GM12865 (cell line): ENCODE data around the gene LTBP1.

Source experiments
- DNase-seq: peaks from one replicate; pipeline ENCODE4 v3.0.0; 2010; ENCODE audit warnings: low read depth
- H3K4me3 ChIP-seq: 2 replicates; pipeline ENCODE4 v1.5.1; 2011; ENCODE audit warnings: mild to moderate bottlenecking, low read depth, low read length, control low read depth
- TF ChIP-seq, protein P1 (sequence below): IDR thresholded peaks from 2 replicates; pipeline ENCODE4 v1.5.1; 2011; ENCODE audit warnings: low read length, control low read depth, low read depth, inconsistent platforms; ENCODE audit not compliant: insufficient read depth; ENCODE audit errors: missing control alignments

The LTBP1 gene

DNA sequence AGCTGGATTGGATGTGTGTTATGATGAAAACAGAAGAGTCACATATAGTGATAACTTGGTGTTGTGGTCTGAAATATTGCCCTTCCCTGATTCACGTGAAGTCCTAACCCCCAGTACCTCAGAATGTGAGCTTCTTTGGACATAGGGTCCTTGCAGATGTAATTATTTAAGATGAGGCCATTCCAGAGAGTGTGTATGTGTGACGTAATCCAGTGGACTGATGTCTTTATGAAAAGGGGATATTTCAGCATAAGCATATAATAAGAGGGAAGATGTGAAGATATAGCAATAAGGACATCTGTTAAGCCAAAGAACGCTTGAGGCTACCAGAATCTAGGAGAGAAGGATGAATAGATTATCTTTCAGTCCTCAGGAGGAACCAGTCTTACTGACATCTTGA is 62.5 kb downstream of the LTBP1 start:
- no peak overlapping the region for H3K4me3 ChIP-seq
- TF ChIP-seq, protein P1, sequence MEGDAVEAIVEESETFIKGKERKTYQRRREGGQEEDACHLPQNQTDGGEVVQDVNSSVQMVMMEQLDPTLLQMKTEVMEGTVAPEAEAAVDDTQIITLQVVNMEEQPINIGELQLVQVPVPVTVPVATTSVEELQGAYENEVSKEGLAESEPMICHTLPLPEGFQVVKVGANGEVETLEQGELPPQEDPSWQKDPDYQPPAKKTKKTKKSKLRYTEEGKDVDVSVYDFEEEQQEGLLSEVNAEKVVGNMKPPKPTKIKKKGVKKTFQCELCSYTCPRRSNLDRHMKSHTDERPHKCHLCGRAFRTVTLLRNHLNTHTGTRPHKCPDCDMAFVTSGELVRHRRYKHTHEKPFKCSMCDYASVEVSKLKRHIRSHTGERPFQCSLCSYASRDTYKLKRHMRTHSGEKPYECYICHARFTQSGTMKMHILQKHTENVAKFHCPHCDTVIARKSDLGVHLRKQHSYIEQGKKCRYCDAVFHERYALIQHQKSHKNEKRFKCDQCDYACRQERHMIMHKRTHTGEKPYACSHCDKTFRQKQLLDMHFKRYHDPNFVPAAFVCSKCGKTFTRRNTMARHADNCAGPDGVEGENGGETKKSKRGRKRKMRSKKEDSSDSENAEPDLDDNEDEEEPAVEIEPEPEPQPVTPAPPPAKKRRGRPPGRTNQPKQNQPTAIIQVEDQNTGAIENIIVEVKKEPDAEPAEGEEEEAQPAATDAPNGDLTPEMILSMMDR = no peak
- no peak for DNase-seq

DNA sequence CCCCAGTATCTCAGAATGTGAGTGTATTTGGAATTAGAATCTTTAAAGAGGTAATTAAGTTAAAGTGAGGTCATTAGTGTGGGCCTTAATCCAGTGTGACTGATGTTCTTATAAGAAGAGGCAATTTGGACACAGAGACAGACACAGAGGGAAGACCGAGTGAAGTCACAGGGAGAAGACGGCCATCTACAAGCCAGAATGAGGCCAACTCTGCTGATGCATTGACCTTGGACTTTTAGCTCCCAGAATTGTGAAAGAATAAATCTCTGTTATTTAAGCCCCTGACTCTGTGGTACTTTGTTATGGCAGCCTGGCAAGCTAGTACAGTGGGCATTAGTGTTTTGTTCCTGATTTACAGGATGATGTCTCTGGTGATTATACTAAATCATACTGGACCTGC is 64.6 kb downstream of the LTBP1 start:
- TF ChIP-seq, protein P1 = no peak
- H3K4me3 ChIP-seq = no peak overlapping the region
- no peak for DNase-seq

DNA sequence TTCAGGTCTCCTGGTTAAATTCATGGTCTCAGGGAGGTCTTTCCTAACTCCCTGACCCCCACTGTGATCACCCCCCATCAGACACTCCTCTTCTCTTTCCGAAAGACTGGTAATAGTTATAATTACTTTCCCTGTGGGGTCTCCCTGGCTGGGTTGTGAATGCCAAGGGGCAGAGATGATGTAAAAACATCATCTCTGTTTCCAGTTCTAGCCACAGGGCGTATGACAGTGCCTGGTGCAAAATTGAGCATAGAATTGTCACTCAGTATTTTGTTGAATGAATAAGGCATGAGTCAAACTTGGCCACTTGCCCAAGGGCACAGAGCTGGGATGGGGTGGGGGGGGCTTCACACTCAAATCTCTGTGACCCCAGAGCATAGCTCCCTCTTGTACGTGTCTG is 65.2 kb downstream of the LTBP1 start:
- DNase-seq = no peak
- TF ChIP-seq, protein P1 = no peak
- no peak overlapping the region for H3K4me3 ChIP-seq

DNA sequence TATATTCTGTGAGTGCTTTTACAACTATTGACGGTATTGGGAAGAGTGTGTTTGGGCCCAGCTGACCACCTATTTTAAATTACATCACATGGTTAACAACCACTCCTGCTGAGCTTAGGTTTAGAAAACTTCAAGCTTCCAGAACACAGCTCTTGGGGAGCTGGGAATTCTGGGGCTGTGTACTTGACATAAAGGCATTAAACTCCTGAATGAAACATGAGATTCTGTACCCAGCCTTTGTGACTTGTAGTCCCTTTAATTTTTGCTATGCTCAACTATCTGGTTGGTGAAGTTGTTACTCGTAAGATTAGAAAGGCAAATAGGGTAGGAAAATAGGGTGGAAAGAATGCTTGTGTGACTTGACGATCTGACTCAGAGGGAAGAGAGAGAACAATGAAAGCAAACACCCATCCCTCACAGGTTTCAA is 66.9 kb downstream of the LTBP1 start:
- no peak for DNase-seq
- no peak overlapping the region for H3K4me3 ChIP-seq
- TF ChIP-seq, protein P1 = no peak

DNA sequence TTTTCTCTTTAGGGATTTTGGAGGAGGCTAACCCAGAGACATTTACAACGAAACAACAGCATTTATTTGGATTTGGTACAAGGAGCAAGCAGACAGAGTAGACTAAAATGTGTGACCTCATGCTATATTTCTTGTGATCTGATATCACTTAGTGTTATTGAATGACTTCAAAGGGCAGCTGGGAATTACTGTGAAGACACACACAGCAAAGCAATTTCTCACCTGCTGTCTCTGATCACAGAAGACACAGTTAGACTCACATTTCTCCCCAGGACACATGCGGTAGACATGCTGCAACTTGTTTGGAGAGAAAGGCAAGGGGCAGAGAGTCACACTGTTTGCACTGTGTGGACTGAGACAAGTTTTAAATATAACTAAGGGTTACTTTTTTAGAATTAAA is 67.5 kb downstream of the LTBP1 start:
- no peak for DNase-seq
- no peak overlapping the region for H3K4me3 ChIP-seq
- TF ChIP-seq, protein P1 = no peak

DNA sequence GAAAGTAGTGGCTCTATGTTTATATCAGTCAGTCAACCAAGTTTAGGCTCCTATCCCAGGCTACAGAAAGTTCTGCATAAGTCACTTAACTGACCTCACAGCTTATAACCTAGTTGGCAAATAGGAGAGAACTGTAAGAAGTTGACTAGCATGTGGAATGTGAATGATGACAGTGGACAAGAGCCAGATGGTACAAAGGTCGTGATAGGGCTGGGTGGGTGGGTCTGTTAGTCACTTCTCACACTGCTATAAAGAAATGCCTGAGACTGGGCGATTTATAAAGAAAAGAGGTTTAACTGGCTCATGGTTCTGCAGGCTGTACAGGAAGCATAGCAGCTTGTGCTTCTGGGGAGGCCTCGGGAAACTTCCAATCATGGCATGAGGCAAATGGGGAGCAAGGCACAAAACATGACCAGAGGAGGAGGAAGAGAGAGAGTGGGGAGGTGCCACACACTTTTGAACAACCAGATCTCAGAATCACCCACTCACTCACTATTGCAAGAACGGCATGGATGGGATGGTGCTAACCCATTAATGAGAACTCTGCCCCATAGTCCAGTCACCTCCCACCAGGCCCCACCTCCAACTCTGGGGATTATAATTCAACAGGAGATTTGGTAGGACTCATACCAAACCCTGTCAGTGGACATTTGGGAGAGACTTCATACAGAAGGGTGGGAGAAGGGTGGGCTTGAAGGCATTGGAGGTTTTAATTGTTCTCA is 68.8 kb downstream of the LTBP1 start:
- no peak overlapping the region for H3K4me3 ChIP-seq
- DNase-seq = no peak
- TF ChIP-seq, protein P1 = no peak

DNA sequence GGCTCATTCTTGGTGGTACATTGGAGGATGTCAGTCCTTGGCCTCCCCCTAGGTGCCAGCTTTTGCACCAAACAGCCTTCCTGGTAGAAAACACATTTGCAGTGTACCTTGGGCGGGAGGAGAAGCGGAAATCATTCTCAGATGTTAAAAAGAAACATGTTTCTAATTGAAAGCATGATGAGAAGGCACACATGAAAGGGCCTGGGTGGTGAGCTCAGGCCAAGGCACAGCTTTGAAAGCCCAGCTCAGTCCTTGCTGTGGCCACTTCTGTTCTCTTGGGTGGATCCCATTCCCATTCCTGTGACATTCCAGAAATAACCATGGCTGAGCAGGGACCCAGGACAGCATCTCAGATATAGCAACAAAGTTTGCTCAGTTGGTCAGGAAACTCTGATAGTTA is 71.5 kb downstream of the LTBP1 start:
- H3K4me3 ChIP-seq = no peak overlapping the region
- TF ChIP-seq, protein P1 = no peak
- no peak for DNase-seq
